Measurements from ENCODE around the gene FHL5.
A peak's percentile ranks its signal among the peaks of the same experiment; 100 is the strongest.
"Not testable (repeated sequence)": the region's sequence is repeated elsewhere in the genome, so short reads cannot be mapped to it uniquely, and the experiment has no call there.

FHL5 gene

GRCh38 chr6:96532399-96532798 is 30.5 kb upstream of the FHL5 start:
- H3K27ac ChIP-seq, result no peak overlapping the region

GRCh38 chr6:96537726-96538125 is 25.2 kb upstream of the FHL5 start:
- no peak for TF ChIP-seq CTCF (IDR thresholded peaks at IDR 0.05)
- no peak for TF ChIP-seq ZFX (IDR thresholded peaks at IDR 0.05; ENCODE audit: borderline replicate concordance)
- H3K27ac ChIP-seq, result no peak overlapping the region

More at GRCh38 chr6:96532399-96532798, 30.5 kb upstream of the FHL5 start:
- TF ChIP-seq ZFX (IDR thresholded peaks at IDR 0.05; ENCODE audit: borderline replicate concordance) (no peak), CTCF (IDR thresholded peaks at IDR 0.05) (no peak)

- H3K27ac ChIP-seq, result no peak overlapping the region
- peak; percentile 60 for TF ChIP-seq CTCF (IDR thresholded peaks at IDR 0.05)
- no peak for TF ChIP-seq ZFX (IDR thresholded peaks at IDR 0.05; ENCODE audit: borderline replicate concordance)
These were observed 20.2 kb upstream of the FHL5 start for GRCh38 chr6:96542702-96543101.

- H3K27ac ChIP-seq, result no peak overlapping the region
- TF ChIP-seq ZFX (IDR thresholded peaks at IDR 0.05; ENCODE audit: borderline replicate concordance) (no peak), CTCF (IDR thresholded peaks at IDR 0.05) (no peak)
These were observed 17.0 kb upstream of the FHL5 start for GRCh38 chr6:96545882-96546281.

- no peak overlapping the region for H3K27ac ChIP-seq
- TF ChIP-seq CTCF (IDR thresholded peaks at IDR 0.05), result no peak
- TF ChIP-seq ZFX (IDR thresholded peaks at IDR 0.05; ENCODE audit: borderline replicate concordance), result no peak
These were observed 15.3 kb upstream of the FHL5 start for GRCh38 chr6:96547654-96548053.

GRCh38 chr6:96554558-96554957 is 8.4 kb upstream of the FHL5 start:
- no peak overlapping the region for H3K27ac ChIP-seq
- TF ChIP-seq ZFX (IDR thresholded peaks at IDR 0.05; ENCODE audit: borderline replicate concordance) (no peak), CTCF (IDR thresholded peaks at IDR 0.05) (no peak)

- H3K27ac ChIP-seq, result not testable (repeated sequence)
These were observed 3.2 kb upstream of the FHL5 start for GRCh38 chr6:96559740-96560139.

GRCh38 chr6:96563853-96564252 is 925 bp downstream of the FHL5 start:
- TF ChIP-seq ZFX (IDR thresholded peaks at IDR 0.05; ENCODE audit: borderline replicate concordance), result no peak
- no peak for TF ChIP-seq CTCF (IDR thresholded peaks at IDR 0.05)
- no peak overlapping the region for H3K27ac ChIP-seq
